GM19395 (cell line): ENCODE measurements around the gene SLC30A10.
"Not testable (repeated sequence)": the region's sequence is repeated elsewhere in the genome, so short reads cannot be mapped to it uniquely, and the experiment has no call there.

Experiments used
- ATAC-seq: cut with Tn5 transposase; IDR thresholded peaks from one replicate; pipeline ENCODE4 v1.9.1; 2021; ENCODE audit warnings: mild to moderate bottlenecking, moderate library complexity; ENCODE audit not compliant: unreplicated experiment

The SLC30A10 gene

GRCh38 chr1:219928791-219929118 lies 398 bp upstream of the SLC30A10 start:
- no peak for ATAC-seq

- ATAC-seq: peak; percentile 14
These were observed 930 bp downstream of the SLC30A10 start for GRCh38 chr1:219927298-219927955.

GRCh38 chr1:219926363-219926998 lies 1.9 kb downstream of the SLC30A10 start:
- ATAC-seq: no peak

GRCh38 chr1:219924342-219924741 lies 4.0 kb downstream of the SLC30A10 start:
- ATAC-seq: no peak

GRCh38 chr1:219917851-219918466 lies 10.4 kb downstream of the SLC30A10 start:
- no peak for ATAC-seq

- ATAC-seq: no peak
These were observed 11.1 kb downstream of the SLC30A10 start for GRCh38 chr1:219917281-219917680.

GRCh38 chr1:219916257-219916656 lies 12.1 kb downstream of the SLC30A10 start:
- ATAC-seq: no peak

- no peak for ATAC-seq
These were observed 15.2 kb downstream of the SLC30A10 start for GRCh38 chr1:219913005-219913770.

GRCh38 chr1:219910716-219911115 lies 17.6 kb downstream of the SLC30A10 start:
- no peak for ATAC-seq

GRCh38 chr1:219909476-219909875 lies 18.9 kb downstream of the SLC30A10 start:
- no peak for ATAC-seq

- no peak for ATAC-seq
These were observed 20.2 kb downstream of the SLC30A10 start for GRCh38 chr1:219908170-219908569.

GRCh38 chr1:219907772-219908070 lies 20.6 kb downstream of the SLC30A10 start:
- ATAC-seq: no peak

GRCh38 chr1:219906924-219907771 lies 21.2 kb downstream of the SLC30A10 start:
- ATAC-seq: no peak

- not testable (repeated sequence) for ATAC-seq
These were observed 21.8 kb downstream of the SLC30A10 start for GRCh38 chr1:219906565-219906923.

- no peak for ATAC-seq
These were observed 22.8 kb downstream of the SLC30A10 start for GRCh38 chr1:219905524-219905923.

- no peak for ATAC-seq
These were observed 23.4 kb downstream of the SLC30A10 start for GRCh38 chr1:219904934-219905333.

- no peak for ATAC-seq
These were observed 24.9 kb downstream of the SLC30A10 start for GRCh38 chr1:219903353-219903871.

GRCh38 chr1:219902951-219903350 lies 25.4 kb downstream of the SLC30A10 start:
- no peak for ATAC-seq

- ATAC-seq: no peak
These were observed 27.5 kb downstream of the SLC30A10 start for GRCh38 chr1:219900882-219901281.

- ATAC-seq: no peak
These were observed 28.2 kb downstream of the SLC30A10 start for GRCh38 chr1:219900201-219900600.

- no peak for ATAC-seq
These were observed 30.0 kb downstream of the SLC30A10 start for GRCh38 chr1:219898375-219898774.
